Measurements from ENCODE around the gene CAP2.

The CAP2 gene, protein sequence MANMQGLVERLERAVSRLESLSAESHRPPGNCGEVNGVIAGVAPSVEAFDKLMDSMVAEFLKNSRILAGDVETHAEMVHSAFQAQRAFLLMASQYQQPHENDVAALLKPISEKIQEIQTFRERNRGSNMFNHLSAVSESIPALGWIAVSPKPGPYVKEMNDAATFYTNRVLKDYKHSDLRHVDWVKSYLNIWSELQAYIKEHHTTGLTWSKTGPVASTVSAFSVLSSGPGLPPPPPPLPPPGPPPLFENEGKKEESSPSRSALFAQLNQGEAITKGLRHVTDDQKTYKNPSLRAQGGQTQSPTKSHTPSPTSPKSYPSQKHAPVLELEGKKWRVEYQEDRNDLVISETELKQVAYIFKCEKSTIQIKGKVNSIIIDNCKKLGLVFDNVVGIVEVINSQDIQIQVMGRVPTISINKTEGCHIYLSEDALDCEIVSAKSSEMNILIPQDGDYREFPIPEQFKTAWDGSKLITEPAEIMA

GRCh38 chr6:17392978-17393891 is at the start of gene CAP2:
Gene CAP2 (plus strand): TSS chr6:17393595. CDS start chr6:17421556, 27,961 bp downstream.
- Mint-ChIP-seq H3K4me1 (peaks cover 12% of the 10 kb centered on the region), H3K27ac (no peak within 1 kb of the TSS), H3K27me3 (peaks cover 59% of the 10 kb centered on the region), H3K9me3 (peaks cover 3% of the 10 kb centered on the region), H3K4me3 (peak within 1 kb of the TSS; percentile 54), H3K36me3 (no peaks in the 10 kb centered on the region)
- peak; percentile 45 for ATAC-seq

DNA sequence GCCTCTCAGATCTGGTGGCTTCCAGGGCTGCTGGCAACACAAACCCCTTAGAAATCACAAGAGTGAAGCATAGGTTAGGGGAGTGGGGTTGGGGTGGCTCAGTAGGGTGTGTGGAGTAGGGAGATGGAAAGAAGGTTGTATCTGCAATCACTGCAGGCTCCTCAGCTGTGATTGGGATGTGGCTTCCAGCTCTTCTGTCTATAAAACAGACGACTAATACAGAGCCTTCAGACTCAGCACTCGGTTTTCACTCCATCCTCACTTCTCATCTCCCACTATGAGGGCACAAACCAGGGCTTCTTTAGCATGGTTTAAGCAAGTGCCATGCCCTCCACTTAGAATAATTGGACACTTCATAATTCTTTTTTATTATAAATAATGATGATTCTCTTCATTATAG is 46.4 kb upstream of the CAP2 start:
- Mint-ChIP-seq H3K4me1 (no peaks in the 10 kb centered on the region), H3K9me3 (peaks cover 5% of the 10 kb centered on the region), H3K27me3 (no peaks in the 10 kb centered on the region), H3K4me3 (no peak overlapping the region), H3K36me3 (no peaks in the 10 kb centered on the region), H3K27ac (no peak overlapping the region)
- ATAC-seq: peak; percentile 41

GRCh38 chr6:17349427-17349826 is 44.0 kb upstream of the CAP2 start:
- H3K27me3 Mint-ChIP-seq: no peaks in the 10 kb centered on the region
- no peaks in the 10 kb centered on the region for H3K9me3 Mint-ChIP-seq
- no peaks in the 10 kb centered on the region for H3K36me3 Mint-ChIP-seq
- H3K27ac Mint-ChIP-seq: no peak overlapping the region
- no peak for ATAC-seq
- H3K4me1 Mint-ChIP-seq: no peaks in the 10 kb centered on the region
- no peak overlapping the region for H3K4me3 Mint-ChIP-seq

DNA sequence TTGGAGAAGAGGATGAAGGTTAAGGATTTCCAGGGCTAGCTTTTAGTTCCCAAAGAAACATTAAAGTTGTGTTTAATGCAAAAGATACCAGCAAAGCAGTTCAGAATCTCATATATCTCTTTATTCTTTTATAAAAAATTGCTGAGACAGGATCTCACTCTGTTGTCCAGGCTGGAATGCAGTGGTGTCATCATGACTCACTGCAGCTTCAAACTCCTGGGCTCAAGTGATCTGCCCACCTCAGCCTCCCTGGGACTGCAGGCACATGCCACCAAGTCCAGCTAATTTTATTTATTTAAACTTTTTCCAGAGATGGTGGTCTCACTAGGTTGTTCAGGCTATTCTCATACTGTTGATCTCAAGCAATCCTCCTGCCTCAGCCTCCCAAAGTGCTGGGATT is 41.1 kb upstream of the CAP2 start:
- no peaks in the 10 kb centered on the region for H3K4me1 Mint-ChIP-seq
- H3K27ac Mint-ChIP-seq: no peak overlapping the region
- no peaks in the 10 kb centered on the region for H3K27me3 Mint-ChIP-seq
- no peak overlapping the region for H3K4me3 Mint-ChIP-seq
- H3K9me3 Mint-ChIP-seq: peaks cover 3% of the 10 kb centered on the region
- no peak for ATAC-seq
- H3K36me3 Mint-ChIP-seq: no peaks in the 10 kb centered on the region

- Mint-ChIP-seq H3K27me3 (no peaks in the 10 kb centered on the region), H3K27ac (no peak overlapping the region), H3K4me3 (no peak overlapping the region), H3K9me3 (peaks cover 3% of the 10 kb centered on the region), H3K4me1 (no peaks in the 10 kb centered on the region), H3K36me3 (no peaks in the 10 kb centered on the region)
- no peak for ATAC-seq
Observed at GRCh38 chr6:17353440-17354175, 39.8 kb upstream of the CAP2 start.

- no peaks in the 10 kb centered on the region for H3K36me3 Mint-ChIP-seq
- no peak overlapping the region for H3K4me3 Mint-ChIP-seq
- no peak for ATAC-seq
- no peaks in the 10 kb centered on the region for H3K27me3 Mint-ChIP-seq
- no peak overlapping the region for H3K27ac Mint-ChIP-seq
- peaks cover 3% of the 10 kb centered on the region for H3K9me3 Mint-ChIP-seq
- H3K4me1 Mint-ChIP-seq: no peaks in the 10 kb centered on the region
Observed at GRCh38 chr6:17354700-17355403, 38.5 kb upstream of the CAP2 start.

DNA sequence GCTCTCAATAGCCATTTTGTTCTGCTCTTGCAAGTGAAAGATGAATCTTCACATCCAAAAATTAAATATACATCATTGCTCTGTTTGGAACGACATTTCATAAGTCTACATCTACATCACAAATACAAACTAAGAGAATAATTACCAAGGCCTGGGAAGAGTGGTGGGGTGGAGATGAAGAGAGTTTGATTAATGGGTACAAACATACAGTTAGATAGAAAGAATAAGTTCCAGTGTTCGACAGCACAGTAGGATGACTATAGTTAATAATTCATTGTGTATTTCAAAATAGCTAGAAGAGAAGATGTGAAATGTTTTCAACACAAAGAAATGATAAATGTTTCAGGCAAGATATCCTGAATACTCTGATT is 38.0 kb upstream of the CAP2 start:
- H3K9me3 Mint-ChIP-seq: peaks cover 3% of the 10 kb centered on the region
- no peaks in the 10 kb centered on the region for H3K4me1 Mint-ChIP-seq
- H3K36me3 Mint-ChIP-seq: no peaks in the 10 kb centered on the region
- H3K27ac Mint-ChIP-seq: no peak overlapping the region
- H3K27me3 Mint-ChIP-seq: no peaks in the 10 kb centered on the region
- no peak for ATAC-seq
- H3K4me3 Mint-ChIP-seq: no peak overlapping the region

GRCh38 chr6:17358515-17358914 is 34.9 kb upstream of the CAP2 start:
- Mint-ChIP-seq H3K36me3 (no peaks in the 10 kb centered on the region), H3K4me1 (no peaks in the 10 kb centered on the region), H3K9me3 (peaks cover 5% of the 10 kb centered on the region), H3K27me3 (no peaks in the 10 kb centered on the region), H3K27ac (no peak overlapping the region), H3K4me3 (no peak overlapping the region)
- no peak for ATAC-seq

GRCh38 chr6:17360564-17360963 is 32.8 kb upstream of the CAP2 start:
- Mint-ChIP-seq H3K4me3 (no peak overlapping the region), H3K36me3 (no peaks in the 10 kb centered on the region), H3K9me3 (peaks cover 2% of the 10 kb centered on the region), H3K27ac (no peak overlapping the region), H3K4me1 (no peaks in the 10 kb centered on the region), H3K27me3 (no peaks in the 10 kb centered on the region)
- no peak for ATAC-seq

GRCh38 chr6:17361013-17361412 is 32.4 kb upstream of the CAP2 start:
- Mint-ChIP-seq H3K27ac (no peak overlapping the region), H3K4me3 (no peak overlapping the region), H3K27me3 (no peaks in the 10 kb centered on the region), H3K4me1 (no peaks in the 10 kb centered on the region), H3K36me3 (no peaks in the 10 kb centered on the region), H3K9me3 (peaks cover 2% of the 10 kb centered on the region)
- no peak for ATAC-seq

DNA sequence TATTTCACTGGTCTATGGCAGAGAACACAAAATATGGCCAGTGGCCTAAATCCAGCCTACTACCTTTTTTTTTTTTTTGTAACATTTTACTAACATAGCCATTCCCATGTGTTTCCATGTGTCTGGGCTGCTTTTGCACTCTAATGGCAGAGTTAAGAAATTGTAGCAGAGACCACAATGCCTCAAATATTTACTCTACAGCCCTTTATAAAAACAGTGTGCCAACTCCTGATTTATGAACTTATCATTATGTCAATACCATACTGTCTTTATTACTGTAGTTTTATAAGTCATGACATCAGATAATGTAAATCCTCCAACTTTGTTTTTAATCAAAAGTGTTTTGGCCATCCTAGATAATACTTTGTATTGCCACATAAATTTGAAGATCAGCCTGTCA is 27.4 kb upstream of the CAP2 start:
- Mint-ChIP-seq H3K4me3 (no peak overlapping the region), H3K27ac (no peak overlapping the region), H3K9me3 (peaks cover 7% of the 10 kb centered on the region), H3K4me1 (no peaks in the 10 kb centered on the region), H3K36me3 (peaks cover 5% of the 10 kb centered on the region), H3K27me3 (peaks cover 8% of the 10 kb centered on the region)
- ATAC-seq: no peak

DNA sequence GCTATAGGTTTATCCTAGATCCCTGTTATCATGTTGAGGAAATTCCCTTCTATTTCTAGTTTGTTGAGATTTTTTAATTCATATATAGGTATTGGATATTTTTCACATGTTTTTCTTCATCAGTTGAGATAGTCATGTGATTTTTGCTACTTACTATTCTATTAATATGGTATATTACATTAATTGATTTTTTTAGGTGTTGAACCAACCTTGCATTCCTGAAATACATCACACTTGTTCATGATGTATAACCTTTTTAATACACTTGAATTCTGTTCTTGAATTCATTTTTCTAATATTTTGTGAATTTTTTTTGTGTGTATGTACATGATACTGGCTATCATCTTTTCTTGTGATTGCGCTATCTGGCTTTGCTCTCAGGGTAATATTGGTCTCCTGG is 25.5 kb upstream of the CAP2 start:
- Mint-ChIP-seq H3K9me3 (peaks cover 10% of the 10 kb centered on the region), H3K4me1 (no peaks in the 10 kb centered on the region), H3K27ac (no peak overlapping the region), H3K36me3 (peaks cover 5% of the 10 kb centered on the region), H3K4me3 (no peak overlapping the region), H3K27me3 (peaks cover 8% of the 10 kb centered on the region)
- no peak for ATAC-seq

DNA sequence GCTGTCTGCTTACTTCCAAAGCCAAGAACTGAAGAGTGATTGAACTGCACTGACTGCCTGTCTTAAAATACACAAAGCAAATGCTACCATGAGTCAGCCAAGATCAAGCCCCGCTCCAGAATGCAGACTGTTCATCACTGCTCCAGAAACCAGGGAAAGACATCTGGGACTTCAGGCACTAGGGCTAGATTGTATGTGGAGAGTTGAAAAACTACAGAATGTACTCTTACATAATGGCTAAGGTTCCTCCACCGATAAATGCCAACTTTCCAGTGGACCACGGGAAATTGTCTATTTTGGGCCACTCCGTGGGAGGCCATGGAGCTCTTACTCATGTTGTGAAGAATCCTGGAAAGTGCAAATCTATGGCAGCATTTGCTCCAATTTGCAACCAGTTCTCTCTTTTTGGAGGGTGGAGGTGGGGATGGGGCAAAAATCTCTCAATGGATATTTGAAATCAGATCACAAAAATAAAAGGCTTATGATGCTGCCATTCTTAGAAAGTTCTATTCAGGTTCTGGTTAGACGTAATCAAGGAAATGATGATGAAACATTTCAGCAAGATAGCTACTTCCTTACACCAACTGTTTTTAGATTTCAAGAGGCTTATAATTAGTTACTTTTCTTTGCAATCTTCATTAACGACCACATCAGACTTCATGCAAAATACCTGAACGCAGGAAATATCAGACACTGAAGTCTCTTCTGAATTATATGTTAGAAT is 11.8 kb upstream of the CAP2 start:
- H3K4me1 Mint-ChIP-seq: no peaks in the 10 kb centered on the region
- no peaks in the 10 kb centered on the region for H3K27me3 Mint-ChIP-seq
- no peak for ATAC-seq
- no peak overlapping the region for H3K27ac Mint-ChIP-seq
- H3K4me3 Mint-ChIP-seq: no peak overlapping the region
- peaks cover 3% of the 10 kb centered on the region for H3K9me3 Mint-ChIP-seq
- H3K36me3 Mint-ChIP-seq: no peaks in the 10 kb centered on the region

GRCh38 chr6:17385660-17386059 is 7.7 kb upstream of the CAP2 start:
- Mint-ChIP-seq H3K27me3 (peaks cover 8% of the 10 kb centered on the region), H3K27ac (no peak overlapping the region), H3K4me3 (no peak overlapping the region), H3K9me3 (peaks cover 3% of the 10 kb centered on the region), H3K36me3 (no peaks in the 10 kb centered on the region), H3K4me1 (no peaks in the 10 kb centered on the region)
- ATAC-seq: no peak

Measured in stimulated activated memory B cell treated with anti-CD40 and anti-IgM and Interleukin-4, amounts not matched to agents 10 μg/mL and 1 μg/mL and 100 μg/mL, for 72 hours (primary cell).